Measurements from ENCODE around the gene RUNX2.

GRCh38 chr6:45652416-45652815 is 324.3 kb downstream of the RUNX2 start:
- no peak for TF ChIP-seq EZH2 (IDR thresholded peaks at IDR 0.05; ENCODE audit: low read length, unreplicated experiment)
- TF ChIP-seq CTCF (conservative IDR thresholded peaks at IDR 0.05; ENCODE audit: low read depth, low read length): no peak

Measured in PC-3 (cell line).